NOMO-1 (cell line): Measurements from ENCODE around the gene ACTR1A.
A peak's percentile ranks its signal among the peaks of the same experiment; 100 is the strongest.

Experiments
- DNase-seq, 2 experiments: peaks; one replicate each; lab custom pipeline; 2025; ENCODE audit not compliant: unreplicated experiment in 2 of 2; lab: John Stamatoyannopoulos, UW

ACTR1A gene

GRCh38 chr10:102491136-102491535 lies 11.4 kb downstream of the ACTR1A start:
- no peak for DNase-seq

DNA sequence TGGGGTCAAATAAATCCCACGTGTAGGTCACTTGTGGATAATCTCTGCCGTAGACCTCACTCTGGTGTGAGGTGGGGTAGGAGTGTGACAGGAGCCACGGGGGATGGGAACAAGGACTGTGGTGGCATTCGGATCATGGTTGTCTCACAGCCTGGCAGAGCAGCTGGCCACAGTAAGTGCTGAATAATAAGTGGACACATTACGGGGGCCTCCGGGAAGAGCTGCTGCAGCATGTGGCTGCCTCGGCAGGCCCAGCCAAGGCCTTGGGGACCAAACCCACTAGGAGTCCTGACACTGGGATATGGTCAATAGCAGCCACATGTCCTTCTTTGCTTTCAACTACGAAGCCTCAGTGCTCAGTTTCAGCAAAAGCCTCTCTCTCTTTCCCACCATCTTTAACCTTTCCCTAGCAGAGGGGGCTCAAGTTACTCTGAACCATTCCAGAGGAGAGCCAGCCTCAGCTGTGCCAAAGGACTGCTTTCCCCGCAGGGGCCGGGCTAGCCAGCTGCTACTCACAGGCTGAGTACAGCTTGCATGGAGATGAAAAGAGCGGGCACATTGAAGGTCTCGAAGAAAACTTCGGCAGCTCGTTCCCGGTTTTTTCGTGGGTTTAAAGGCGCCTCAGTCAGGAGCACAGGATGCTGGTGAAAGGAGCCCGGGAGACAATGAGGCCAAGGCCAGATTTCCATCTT lies 17.3 kb downstream of the ACTR1A start:
- no peak for DNase-seq

GRCh38 chr10:102484021-102484420 lies 18.5 kb downstream of the ACTR1A start:
- no peak for DNase-seq

GRCh38 chr10:102480396-102480795 lies 22.1 kb downstream of the ACTR1A start:
- DNase-seq: no peak

GRCh38 chr10:102479651-102480050 lies 22.9 kb downstream of the ACTR1A start:
- DNase-seq: no peak

DNA sequence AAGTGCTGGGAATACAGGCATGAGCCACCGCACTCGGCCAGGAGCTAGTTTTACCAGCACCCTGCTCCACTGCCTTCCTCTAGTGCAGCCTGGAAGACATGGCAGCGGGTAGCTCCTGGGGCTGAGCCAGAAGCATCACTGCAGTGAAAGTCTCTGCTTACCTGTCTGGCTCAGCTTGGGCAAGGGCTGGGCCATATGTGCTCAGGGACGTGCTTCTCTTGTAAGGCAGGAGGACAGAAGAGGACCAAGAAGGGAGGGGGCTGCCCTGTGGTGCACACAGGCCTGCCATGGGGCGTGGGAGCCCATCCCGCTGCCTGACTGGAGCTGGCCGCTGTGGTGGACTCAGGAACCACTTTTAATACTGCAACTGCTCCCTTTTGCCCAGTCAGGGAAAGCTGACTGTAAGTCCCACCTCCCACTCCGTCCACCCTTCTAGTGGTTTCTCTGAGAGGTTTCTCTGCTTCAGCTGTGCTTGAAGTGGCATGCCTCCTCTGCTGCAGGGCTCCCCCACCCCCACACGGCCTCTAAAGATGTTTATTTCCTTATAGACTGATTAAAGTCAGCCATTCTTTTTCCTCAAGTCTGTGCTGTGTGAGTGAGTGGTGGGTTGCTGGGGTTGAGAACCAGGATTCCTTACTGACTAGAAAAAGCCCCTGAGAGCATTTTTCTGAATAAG lies 25.9 kb downstream of the ACTR1A start:
- DNase-seq: no peak

DNA sequence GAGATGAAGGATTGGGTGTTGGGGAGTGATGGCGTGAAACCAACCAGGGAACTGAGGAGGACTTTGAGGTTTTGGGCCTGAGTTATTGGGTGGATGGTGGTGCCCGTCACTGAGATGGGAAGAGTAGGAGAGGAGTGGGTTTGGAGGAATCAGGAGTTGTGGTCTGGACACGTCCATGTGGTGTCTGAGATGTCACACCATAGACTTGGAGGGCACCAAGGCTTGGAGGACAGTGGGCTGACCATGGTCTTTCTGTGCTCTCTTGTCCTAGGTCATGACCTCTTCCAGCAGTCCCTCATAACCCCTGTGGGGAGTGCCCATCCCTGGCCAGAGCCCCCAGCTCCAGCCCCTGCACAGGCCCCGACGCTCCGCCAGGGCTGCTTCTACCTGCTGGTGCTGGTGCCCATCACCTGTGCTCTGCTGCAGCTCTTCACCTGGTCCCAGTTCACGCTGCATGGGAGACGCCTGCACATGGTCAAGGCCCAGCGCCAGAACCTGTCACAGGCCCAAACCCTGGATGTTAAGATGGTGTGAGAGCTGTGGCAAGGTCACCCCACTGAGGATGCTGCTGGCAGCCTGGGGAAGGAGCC lies 27.0 kb downstream of the ACTR1A start:
- no peak for DNase-seq

- DNase-seq: no peak
These were observed 28.8 kb downstream of the ACTR1A start for GRCh38 chr10:102473445-102474331.

- DNase-seq: no peak
These were observed 31.6 kb downstream of the ACTR1A start for GRCh38 chr10:102470579-102471546.

DNA sequence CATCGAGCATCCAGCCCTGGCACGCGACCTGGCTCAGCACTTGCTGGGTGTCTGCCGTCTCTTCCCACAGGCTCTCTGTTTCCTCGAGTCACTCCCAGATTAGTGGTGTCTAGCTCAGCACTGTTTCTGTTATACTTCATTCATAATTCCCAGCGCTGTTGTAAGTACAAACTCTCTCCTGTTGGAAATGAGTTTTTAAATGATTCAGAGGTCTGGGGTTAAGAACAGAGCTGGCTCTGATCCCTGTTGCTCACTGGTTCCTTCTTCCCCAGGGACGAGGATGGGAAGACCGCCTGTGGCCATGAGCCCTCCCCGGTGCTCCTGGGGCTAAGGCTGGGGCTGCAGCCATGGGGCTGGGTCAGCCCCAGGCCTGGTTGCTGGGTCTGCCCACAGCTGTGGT lies 33.8 kb downstream of the ACTR1A start:
- no peak for DNase-seq

DNA sequence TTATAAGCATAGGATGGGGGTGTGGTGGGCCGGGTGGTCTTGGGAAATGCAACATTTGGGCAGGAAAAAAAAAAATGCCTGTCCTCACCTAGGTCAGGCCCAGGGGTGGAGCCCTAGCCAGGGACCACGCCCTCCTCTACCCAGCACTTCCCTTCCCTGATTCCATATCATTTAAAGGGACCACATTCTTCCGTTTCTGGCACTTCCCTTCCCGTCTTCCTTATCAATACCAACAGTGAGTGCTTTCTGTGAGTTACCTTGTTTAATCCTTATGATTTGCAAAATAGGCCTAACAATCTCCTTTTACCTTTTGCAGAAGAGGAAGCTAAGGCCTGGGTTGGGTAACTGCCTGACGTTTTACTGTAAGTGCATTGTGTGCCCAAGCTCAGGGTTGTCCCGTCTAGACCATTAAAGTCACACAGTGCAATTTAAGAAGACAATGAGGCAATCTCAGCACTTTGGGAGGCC lies 34.5 kb downstream of the ACTR1A start:
- peak; percentile 86 to 90 for DNase-seq

GRCh38 chr10:102467318-102467717 lies 35.2 kb downstream of the ACTR1A start:
- DNase-seq: no peak

- no peak for DNase-seq
These were observed 37.0 kb downstream of the ACTR1A start for GRCh38 chr10:102465466-102465865.

- no peak for DNase-seq
These were observed 38.5 kb downstream of the ACTR1A start for GRCh38 chr10:102463983-102464382.

DNA sequence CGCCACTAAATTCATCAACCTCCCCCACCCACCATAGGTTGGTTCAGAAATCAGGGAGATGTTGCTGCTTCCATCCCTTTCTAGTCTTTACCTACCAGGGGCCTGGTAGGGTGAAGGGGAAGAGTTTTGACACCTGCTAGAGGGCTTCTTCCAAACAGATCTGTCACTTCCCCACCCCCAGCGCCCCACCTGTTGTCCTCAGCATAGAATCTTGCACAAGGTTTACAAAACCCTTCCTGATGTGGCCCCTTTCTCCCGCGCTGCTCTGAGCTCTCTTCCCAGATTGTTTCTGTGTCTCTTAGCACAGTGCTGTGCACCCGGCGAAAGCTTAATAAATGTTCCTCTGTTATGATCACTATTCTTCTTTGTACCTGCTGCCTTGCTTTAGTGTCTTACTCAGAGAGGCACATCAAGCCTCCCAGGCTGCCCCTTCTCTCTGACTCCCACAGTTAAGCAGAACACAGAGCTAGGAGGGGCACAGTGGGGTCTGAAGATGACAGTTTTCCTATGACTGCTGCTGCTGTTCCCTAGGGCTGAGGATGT lies 39.9 kb downstream of the ACTR1A start:
- no peak for DNase-seq

- DNase-seq: peak; percentile 90 to 95
These were observed 41.1 kb downstream of the ACTR1A start for GRCh38 chr10:102461187-102462054.

DNA sequence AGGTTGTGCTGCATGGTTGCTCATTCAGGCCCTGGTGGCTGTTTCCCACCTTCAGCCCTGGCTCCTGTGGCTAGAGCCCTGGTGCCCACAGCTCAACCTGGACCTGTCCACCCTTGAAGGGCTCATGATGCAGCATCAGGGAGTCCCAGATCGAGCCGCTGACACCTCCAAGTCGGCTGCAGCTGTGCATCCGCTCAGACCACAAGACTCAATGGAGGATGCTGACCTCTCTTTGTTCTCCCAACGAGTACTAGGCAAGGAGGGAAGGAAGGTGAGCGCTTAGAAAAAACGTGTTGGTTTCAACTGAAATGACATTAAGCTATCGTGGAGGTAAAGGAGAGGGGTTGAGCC lies 41.7 kb downstream of the ACTR1A start:
- no peak for DNase-seq

GRCh38 chr10:102458656-102459055 lies 43.9 kb downstream of the ACTR1A start:
- no peak for DNase-seq
